IPS-18c (cell line): ENCODE data around the gene RASGEF1B.
"Not testable (repeated sequence)": the region's sequence is repeated elsewhere in the genome, so short reads cannot be mapped to it uniquely, and the experiment has no call there.

Source experiments
- H3K4me3 ChIP-seq: 2 replicates; pipeline ENCODE4 v1.7.0; 2013; ENCODE audit warnings: low read depth, mild to moderate bottlenecking, low read length, moderate library complexity; ENCODE audit not compliant: insufficient read depth
- H3K9me3 ChIP-seq: one replicate; pipeline ENCODE4 v1.6.1; 2013; ENCODE audit warnings: mild to moderate bottlenecking, low read length, moderate library complexity; ENCODE audit not compliant: control insufficient read depth, insufficient read depth

Gene RASGEF1B

GRCh38 chr4:81426770-81427289, 44.9 kb downstream of the RASGEF1B start:
- Histone ChIP-seq H3K4me3 (no peak overlapping the region), H3K9me3 (no peaks in the 10 kb centered on the region)

GRCh38 chr4:81424816-81425755, 46.6 kb downstream of the RASGEF1B start:
- H3K4me3 ChIP-seq: no peak overlapping the region

GRCh38 chr4:81424336-81424735, 47.4 kb downstream of the RASGEF1B start:
- no peaks in the 10 kb centered on the region for H3K9me3 ChIP-seq
- H3K4me3 ChIP-seq: no peak overlapping the region

More at GRCh38 chr4:81424816-81425755, 46.6 kb downstream of the RASGEF1B start:
- no peaks in the 10 kb centered on the region for H3K9me3 ChIP-seq

GRCh38 chr4:81422595-81422994, 49.1 kb downstream of the RASGEF1B start:
- Histone ChIP-seq H3K4me3 (no peak overlapping the region), H3K9me3 (no peaks in the 10 kb centered on the region)

- Histone ChIP-seq H3K4me3 (no peak overlapping the region), H3K9me3 (no peaks in the 10 kb centered on the region)
These were observed 50.1 kb downstream of the RASGEF1B start for GRCh38 chr4:81421346-81422218.

GRCh38 chr4:81418572-81418971, 53.1 kb downstream of the RASGEF1B start:
- H3K4me3 ChIP-seq: no peak overlapping the region
- H3K9me3 ChIP-seq: no peaks in the 10 kb centered on the region

DNA sequence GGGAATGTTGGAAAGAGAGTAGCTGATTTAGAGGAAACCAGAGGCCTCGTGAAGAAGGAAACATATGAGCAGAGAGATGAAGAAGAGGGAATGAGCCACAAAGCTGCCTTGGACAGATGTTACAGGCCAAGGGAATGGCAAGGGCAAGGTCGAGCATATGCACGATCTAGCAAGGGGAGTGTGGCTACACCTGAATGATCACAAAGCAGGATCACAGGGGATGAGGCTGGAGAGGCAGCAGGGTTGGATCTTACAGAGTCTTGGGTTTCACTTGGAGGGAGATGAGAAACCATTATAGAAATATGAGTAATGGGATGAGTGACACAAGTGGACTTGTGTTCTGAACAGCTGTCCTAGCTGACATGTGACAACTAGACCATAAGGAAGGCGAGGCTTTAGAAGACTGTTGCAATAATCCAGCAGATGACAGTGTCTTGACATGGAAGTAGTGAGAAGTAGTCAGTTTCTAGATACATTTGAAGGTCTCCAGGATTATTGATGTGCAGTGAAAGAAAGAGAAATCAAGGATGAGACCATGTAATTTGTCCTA, 58.7 kb downstream of the RASGEF1B start:
- Histone ChIP-seq H3K4me3 (no peak overlapping the region), H3K9me3 (no peaks in the 10 kb centered on the region)

DNA sequence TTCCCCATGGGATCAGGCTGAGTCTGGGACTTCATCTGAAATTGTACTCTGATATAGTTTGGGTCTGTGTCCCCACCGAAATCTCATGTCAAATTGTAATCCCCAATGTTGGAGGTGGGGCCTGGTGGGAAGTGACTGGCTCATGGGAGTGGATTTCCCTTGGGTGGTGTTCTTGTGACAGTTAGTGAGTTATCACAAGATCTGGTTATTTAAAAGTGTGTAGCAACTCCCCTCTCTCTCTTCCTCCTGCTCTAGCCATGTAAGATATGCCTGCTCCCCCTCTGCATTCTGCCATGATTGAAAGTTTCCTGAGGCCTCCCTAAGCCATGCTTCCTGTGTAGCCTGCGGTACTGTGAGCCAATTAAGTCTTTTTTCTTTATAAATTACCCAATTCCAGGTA, 61.0 kb downstream of the RASGEF1B start:
- Histone ChIP-seq H3K4me3 (no peak overlapping the region), H3K9me3 (no peaks in the 10 kb centered on the region)

- no peaks in the 10 kb centered on the region for H3K9me3 ChIP-seq
- no peak overlapping the region for H3K4me3 ChIP-seq
These were observed 61.9 kb downstream of the RASGEF1B start for GRCh38 chr4:81409836-81410235.

GRCh38 chr4:81408341-81408740, 63.4 kb downstream of the RASGEF1B start:
- H3K4me3 ChIP-seq: no peak overlapping the region
- no peaks in the 10 kb centered on the region for H3K9me3 ChIP-seq

DNA sequence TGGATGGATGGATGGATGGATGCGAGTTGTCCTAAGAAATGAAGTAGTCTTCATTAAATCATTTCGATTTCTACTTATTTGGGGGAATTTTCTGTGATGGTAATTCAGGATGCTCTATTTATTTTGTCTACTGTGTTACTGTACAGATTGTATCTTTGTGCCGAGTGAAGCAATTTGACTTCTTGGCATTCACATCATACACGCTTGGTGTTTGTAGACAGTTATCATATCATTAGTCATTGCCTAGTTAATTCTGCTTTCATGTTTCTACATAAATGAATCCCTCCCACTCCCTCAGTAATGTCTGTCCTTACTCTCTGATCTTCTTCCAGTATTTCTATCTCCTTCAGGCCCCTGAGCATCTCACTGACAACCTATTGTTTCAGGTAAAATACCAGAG, 64.0 kb downstream of the RASGEF1B start:
- no peaks in the 10 kb centered on the region for H3K9me3 ChIP-seq
- no peak overlapping the region for H3K4me3 ChIP-seq

GRCh38 chr4:81406481-81406880, 65.2 kb downstream of the RASGEF1B start:
- H3K9me3 ChIP-seq, H3K4me3 ChIP-seq: not testable (repeated sequence)

DNA sequence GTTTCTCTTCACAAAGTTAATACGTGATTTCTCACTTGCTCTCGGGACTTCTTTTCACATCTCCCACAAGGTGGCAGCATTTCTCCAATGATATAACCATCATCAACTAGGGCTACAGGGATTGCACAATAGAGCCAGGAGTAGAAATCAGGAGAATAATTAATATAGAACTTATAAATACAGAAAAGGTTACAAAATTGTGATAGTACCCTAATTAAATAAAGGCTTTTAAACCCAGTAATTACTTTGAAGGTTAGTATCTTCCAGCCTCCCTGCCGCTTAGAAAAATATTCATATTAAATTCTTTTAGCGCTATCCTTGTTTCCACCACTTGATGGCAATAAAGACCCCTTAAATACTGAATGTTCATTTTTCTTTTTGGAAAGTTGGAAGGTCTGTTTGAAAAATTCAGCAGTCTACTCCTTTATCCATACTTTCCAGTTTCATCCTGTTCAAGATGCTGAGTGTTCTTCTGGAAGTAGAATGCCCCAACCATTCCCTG, 65.8 kb downstream of the RASGEF1B start:
- Histone ChIP-seq H3K4me3 (no peak overlapping the region), H3K9me3 (no peaks in the 10 kb centered on the region)

DNA sequence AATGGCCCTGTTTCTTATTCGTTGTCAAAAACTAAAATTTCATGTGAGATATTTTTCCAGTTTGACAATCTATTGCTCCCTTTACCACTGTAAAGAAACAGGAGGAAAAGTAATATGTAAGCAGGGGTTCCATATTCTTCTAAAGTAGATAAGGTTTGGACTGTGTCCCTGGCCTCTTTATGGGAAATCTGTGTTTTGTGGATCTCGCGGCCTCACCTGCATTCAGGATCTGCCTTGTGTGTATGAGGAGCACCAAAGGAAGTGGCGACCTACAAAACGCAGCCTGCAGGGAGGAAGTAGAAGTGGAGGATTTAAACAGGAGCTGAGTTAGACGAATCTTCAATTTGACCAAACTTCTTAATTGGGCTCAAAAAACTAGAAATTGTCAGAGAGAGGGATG, 67.0 kb downstream of the RASGEF1B start:
- no peak overlapping the region for H3K4me3 ChIP-seq
- H3K9me3 ChIP-seq: no peaks in the 10 kb centered on the region

DNA sequence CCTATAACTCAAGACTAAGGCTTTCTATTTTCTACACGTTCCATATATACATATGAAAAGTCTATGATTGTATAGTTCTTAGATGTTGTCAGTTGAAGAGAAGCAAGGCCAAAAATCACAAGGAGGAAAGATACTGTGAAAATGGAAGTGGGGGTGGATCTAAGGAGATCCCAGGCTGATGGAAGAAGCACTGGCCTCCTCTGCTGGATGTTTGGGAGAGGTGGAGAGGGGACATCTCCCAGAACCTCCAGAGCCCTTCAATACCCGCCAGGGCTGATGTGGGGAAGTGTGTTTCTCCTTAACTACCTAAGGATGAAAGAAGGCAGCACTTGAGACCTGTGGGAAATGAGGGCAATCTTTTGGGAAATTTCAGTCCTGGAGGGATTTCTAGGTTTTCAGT, 67.4 kb downstream of the RASGEF1B start:
- no peak overlapping the region for H3K4me3 ChIP-seq

GRCh38 chr4:81399306-81400086, 72.2 kb downstream of the RASGEF1B start:
- no peaks in the 10 kb centered on the region for H3K9me3 ChIP-seq
- H3K4me3 ChIP-seq: no peak overlapping the region

More for the DNA sequence above, 67.4 kb downstream of the RASGEF1B start:
- no peaks in the 10 kb centered on the region for H3K9me3 ChIP-seq

- H3K9me3 ChIP-seq: no peaks in the 10 kb centered on the region
- H3K4me3 ChIP-seq: no peak overlapping the region
These were observed 73.3 kb downstream of the RASGEF1B start for GRCh38 chr4:81398379-81398778.
